GM19193 (cell line): ENCODE measurements around the gene USPL1.

Experiments
- POLR2A ChIP-seq: IDR thresholded peaks from 4 replicates; pipeline ENCODE4 v1.6.1; 2011; ENCODE audit not compliant: insufficient read depth, insufficient read length; ENCODE audit errors: extremely low read depth

USPL1 gene

DNA sequence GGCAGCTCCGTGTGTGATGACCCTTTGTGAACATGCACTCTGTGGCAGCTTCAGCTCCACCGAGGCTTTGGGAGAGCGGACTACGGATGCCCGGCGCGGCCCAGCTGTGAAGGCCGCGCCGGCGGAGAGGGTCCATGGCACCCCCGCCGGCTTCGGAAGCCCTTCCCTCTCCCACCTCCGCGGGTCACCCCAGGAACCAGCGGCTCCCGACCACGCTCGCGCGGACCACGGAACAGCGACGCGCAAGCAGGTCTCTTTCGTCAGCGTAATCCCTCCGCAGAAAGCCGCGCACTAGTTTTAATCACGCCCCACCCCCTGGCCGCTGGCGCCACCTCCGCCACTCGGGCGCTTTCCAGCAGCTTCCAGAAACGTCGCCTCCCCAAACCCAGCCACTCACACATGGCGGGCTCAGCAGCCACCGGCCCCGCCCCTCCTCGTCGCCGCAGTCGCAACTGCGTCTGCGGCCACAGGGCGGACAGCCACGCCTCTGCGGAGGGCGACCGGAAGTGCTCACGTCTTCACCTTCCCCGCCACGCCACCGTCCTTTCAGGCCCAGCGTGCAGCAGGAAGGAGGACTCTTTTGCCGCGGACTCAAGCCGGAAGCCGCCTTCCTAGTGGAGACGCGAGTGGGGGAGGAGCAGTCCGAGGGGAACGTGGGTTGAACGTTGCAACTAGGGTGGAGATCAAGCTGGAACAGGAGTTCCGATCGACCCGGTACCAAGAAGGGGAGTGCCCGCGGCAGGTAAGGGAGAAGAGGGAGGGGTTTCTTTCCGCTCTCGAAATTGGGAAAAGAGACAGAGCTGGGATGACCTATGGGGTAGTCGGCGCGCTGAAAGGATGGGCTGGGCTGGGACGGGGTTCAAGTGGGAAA, at the start of gene USPL1:
TSS of gene USPL1 (plus strand) at position 606 of the 871 bp plus-strand sequence. CDS start 3,221 bp downstream, outside the sequence.
- TF ChIP-seq POLR2A: peak; percentile 86

DNA sequence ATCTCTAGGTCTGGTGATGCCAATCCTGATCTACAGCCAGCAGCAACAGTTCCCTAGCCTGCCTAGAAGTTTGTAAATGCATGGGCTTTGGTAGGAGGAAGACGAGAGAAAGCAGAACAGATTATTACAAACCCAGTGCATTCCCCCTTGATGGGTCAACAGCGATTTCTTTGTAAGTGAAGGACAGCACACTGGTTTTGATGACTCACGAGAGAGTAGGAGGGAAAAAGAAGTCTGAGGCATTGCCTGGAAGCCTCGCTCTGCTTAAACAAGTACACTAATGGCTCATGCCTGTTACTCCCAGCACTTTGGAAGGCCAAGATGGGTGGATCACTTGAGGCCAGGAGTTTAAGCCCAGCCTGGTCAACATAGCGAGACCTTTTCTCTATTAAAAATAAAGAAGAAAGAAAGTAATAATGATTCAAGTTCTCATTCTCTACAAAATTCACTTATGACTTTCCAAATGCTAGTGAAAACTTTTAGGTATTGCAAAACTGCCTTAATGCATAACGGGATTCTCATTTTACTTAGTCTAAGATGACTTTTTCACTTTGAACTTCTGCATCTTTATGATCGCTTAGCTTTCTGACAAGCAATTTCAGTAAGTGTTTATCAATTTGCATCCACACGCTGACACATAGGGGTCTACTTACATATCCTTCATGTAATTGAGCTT, 47.7 kb upstream of the USPL1 start:
- no peak for TF ChIP-seq POLR2A

DNA sequence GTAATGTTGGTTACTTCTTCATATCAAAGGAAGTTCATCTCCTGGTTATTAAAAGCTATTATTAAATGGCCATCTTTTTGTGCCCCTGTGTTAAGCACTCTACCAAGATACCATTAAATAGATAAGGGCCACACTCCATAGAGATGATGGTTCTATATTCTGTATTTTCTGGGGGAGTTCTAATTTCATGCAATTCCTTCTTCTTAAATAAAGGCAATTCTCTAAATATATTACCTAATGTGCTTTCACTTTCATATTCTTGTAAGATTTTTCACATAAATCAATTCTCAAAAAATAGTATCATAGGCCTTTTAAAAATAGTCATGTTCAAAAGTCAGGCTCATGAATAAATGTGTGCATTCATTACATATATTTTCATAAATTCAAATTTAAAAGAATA, 47.0 kb upstream of the USPL1 start:
- no peak for TF ChIP-seq POLR2A

- no peak for TF ChIP-seq POLR2A
Observed at GRCh38 chr13:30572859-30573275, 44.9 kb upstream of the USPL1 start.

DNA sequence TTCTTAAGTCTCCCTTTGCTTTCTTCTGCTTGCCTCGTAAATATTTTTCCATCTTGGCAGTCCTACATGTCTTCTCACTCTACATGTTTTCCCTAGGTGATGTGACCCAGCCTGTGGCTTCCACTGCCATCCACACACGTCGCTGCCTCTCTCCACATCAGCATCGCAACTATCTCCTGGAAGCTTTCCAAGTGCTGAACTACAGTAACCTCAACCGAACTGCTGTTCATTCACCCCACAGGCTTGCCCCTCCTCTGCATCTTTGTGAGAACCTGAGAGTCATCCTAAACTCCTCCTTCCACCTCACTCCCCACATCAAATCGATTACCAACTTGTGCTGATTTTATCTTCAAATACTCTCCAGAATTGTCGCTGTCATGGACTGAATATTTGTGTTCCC, 41.2 kb upstream of the USPL1 start:
- TF ChIP-seq POLR2A: no peak

DNA sequence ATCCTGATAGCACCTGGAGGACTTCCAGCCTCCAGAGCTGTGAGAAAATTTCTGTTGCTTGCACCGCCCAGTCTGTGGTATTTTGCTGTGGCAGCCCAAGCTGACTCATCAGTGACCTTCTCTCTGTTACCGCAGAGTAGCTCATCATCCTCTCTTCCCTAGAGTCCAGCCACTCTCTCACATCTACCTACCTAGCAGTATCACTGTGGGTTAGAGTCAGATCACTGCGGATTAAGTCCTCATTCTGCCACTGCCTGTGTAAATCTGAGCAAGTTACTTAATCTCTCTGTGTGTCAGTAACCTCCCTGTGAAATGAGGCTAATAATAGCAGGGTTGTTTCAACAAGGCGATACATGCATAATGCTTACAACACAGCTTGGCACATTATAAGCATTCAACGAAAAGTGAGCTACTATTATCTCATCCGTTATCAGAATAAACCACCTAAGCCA, 40.3 kb upstream of the USPL1 start:
- TF ChIP-seq POLR2A: no peak

GRCh38 chr13:30580852-30581502, 36.7 kb upstream of the USPL1 start:
- TF ChIP-seq POLR2A: no peak

- TF ChIP-seq POLR2A: no peak
Observed at GRCh38 chr13:30581582-30581981, 36.1 kb upstream of the USPL1 start.

- TF ChIP-seq POLR2A: no peak
Observed at GRCh38 chr13:30584051-30584731, 33.5 kb upstream of the USPL1 start.

- no peak for TF ChIP-seq POLR2A
Observed at GRCh38 chr13:30585748-30586262, 31.9 kb upstream of the USPL1 start.

DNA sequence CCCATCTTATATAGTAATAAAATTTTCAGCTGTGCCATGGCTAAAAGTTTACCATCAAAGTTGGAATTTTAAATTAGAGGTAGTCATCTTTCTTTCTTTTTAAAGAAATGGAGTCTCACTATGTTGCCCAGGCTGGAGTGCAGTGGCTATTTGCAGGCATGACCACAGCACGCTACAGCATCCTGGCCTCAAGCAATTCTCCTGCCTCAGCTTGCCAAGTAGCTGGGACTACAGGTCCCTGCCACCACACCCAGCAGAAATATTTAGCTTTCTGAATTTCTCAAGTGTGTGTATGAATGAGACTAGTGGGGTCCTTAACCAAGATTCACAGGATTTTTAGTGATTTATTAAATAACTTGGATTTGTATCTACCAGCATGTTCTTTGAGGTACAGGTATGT, 30.5 kb upstream of the USPL1 start:
- TF ChIP-seq POLR2A: no peak

- TF ChIP-seq POLR2A: no peak
Observed at GRCh38 chr13:30587739-30588138, 30.0 kb upstream of the USPL1 start.

DNA sequence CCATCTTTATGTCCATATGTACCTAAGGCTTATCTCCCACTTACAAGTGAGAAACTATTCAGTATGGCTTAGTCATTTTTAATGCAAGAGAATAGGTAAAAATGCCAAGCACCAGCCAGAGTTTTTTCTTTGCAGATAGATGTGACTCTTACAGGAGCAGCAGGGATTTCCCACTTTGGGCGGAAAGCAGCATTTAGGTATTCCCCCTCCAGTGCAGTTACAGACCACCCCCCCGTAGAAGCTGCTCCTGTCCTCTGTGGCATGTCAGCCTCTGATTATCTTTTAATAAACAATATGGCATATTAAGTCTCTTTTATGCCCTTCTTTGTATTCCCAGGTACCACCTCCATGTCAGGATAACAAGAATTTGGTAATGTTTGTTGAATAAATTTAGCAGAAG, 24.7 kb upstream of the USPL1 start:
- TF ChIP-seq POLR2A: no peak

DNA sequence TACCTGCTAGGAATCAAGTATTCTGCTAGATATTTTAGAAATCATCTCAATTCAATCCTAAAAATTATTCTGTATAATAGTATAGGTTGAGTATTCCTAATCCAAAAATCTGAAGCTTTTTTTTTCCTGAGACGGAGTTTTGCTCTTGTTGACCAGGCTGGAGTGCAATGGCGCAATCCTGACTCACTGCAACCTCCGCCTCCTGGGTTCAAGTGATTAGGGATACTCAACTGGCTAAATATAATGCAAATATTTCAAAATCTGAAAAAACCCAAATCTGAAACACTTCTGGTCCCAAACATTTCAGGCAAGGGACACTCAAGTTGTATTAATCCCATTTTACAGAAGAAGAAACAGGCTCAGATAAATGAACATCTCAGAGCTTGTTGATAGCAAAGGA, 17.2 kb upstream of the USPL1 start:
- no peak for TF ChIP-seq POLR2A

DNA sequence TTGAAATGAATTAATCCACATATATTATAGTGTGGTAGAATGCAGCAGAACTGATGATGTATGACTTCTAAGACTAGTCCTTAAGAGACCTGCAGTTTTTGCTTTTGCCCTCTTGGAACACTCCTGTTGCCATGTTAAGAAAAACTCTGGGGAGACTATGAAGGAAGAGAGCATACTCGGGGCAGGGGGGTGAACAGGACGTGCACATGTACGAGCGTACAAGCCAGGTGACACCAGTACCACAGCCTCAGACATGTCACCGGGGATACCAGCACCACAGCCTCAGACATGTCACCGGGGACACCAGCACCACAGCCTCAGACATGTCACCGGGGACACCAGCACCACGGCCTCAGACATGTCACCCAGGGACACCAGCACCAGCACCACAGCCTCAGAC, 15.9 kb upstream of the USPL1 start:
- no peak for TF ChIP-seq POLR2A

- no peak for TF ChIP-seq POLR2A
Observed at GRCh38 chr13:30605052-30605451, 12.7 kb upstream of the USPL1 start.

DNA sequence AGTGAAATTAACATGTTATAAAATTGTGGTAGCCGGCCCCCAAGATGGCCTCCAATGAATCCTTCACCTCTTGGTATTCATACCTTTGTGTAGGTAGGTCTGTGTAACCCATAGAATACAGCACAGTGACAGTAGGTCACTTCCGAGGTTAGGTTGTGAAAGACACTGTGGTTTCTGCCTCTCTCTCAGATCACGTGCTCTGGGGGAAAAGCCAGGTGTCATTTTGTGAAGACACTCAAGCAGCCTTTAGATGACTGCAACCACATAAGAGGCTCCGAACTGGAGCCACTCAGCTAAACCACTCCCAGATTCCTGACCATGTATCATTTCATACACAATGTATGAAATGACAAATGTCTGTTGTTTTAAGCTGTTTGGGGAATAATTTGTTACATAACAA, 9.8 kb upstream of the USPL1 start:
- TF ChIP-seq POLR2A: no peak
